GM18507 (cell line): ENCODE results near the gene PTPRA.

Source experiments
- DNase-seq: peaks from one replicate; pipeline ENCODE4 v3.0.0; 2011; ENCODE audit warnings: low read depth; ENCODE audit not compliant: insufficient read length; ENCODE audit errors: extremely low spot score
- FAIRE-seq: peaks from 2 replicates; lab custom pipeline; 2011; peaks lifted over from hg19 to GRCh38; lab: Jason Lieb, UNC

The PTPRA gene

DNA sequence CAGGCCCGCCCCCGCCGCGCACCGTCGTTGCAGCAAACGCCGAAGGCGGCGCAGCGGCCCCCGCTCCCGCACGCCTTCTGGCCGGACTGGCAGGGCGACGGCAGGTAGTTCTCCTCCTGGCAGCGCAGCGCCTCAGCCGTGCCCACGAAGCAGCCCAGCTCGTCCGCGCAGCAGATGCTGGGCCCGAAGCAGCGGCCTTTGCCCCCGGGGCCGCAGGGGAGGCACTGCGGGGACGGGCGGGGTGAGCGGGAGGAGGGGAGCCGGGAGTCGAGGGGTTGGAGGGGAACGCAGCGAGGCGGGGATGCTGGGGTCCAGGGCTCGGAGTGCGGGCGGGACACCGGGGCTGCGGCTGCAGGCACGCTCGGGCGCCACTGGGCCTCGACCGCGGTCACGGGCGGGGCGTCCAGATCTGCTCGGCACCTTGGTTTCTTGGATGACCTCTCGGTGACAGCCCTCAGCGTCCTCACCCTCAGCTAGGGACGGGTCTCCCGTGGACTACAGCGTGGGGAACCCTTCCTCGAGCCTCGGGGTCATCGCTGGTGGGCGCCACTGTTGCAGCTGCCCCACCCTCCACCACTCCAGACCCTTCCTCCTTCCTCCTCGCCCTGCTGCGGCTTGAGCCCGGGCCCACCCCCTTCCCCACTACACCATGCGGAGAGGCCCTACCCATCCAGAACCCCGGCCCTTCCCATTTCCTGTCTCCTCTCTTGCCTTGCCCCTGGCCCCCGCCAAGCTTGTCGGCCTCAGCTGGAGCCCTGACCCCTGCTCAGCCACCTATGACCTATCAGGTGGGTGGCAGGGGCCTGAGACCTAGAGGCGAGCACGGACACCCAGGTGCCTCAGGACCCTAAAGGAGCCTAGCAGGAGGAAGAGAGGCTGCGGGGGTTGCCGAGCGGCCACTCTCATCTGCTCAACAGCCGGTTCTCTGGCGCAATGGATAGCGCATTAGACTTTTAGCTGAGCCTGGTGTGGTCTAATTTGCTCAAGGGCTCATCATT is 210.0 kb downstream of the PTPRA start:
- FAIRE-seq = no peak

DNA sequence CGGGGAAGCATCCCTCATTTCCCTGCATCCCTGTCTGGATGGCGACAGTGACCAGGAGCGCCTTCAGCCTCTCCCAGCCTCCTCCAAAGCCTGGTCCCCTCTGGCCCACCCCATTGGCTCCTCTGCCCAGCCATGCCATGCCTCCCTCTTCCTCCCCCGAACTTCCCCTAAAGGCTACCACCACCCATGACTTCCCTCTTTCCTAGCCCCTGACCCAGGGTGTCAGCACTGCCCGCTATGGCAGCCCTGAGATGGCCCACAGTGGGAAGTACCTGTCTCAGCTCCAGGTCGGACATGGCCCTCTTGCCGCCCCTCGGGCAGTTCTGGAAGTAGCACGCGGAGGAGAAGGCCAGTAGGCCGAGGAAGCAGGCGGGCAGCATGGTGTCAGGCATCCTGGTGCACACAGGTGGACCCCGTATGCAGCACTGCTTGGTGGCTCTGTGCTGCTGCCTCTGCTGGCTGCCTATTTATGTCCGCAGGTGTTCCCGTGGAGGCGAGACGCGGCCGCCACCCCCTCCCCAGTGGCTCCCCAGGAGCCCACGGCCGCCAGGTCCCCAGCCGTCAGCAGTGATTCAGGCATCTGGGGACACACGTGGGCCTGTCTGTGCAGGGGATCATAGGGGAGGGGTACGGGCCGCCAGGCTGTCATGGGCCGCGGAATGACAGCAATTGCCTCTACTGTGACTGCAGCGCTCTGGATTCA is 211.2 kb downstream of the PTPRA start, which contains the start of gene AVP:
Gene AVP, minus strand, starts transcription at position 442 of the 703 bp plus-strand sequence. Its CDS starts 50 bp downstream, at position 392.
- FAIRE-seq = no peak
- no peak for DNase-seq

More for the DNA sequence above, 210.0 kb downstream of the PTPRA start:
- DNase-seq = no peak

DNA sequence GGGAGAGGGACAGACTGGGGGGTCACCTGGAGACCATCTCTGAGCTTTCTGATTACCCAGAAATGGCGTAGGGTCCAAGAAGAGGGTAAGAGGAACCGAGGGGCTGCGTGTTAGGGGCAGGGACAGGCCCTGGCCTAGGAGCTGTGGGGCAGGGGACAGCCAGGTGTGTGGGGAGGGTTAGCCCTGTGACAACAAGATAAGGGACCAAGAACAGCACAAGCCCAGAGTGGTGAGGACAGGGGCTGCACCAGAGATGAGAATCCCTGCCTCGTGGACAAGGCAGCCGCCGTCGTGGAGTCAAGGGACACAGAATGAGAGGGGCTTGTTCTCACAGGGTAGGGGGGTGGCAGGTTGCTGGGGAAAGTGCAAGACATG is 211.7 kb downstream of the PTPRA start:
- no peak for FAIRE-seq
- DNase-seq = no peak

DNA sequence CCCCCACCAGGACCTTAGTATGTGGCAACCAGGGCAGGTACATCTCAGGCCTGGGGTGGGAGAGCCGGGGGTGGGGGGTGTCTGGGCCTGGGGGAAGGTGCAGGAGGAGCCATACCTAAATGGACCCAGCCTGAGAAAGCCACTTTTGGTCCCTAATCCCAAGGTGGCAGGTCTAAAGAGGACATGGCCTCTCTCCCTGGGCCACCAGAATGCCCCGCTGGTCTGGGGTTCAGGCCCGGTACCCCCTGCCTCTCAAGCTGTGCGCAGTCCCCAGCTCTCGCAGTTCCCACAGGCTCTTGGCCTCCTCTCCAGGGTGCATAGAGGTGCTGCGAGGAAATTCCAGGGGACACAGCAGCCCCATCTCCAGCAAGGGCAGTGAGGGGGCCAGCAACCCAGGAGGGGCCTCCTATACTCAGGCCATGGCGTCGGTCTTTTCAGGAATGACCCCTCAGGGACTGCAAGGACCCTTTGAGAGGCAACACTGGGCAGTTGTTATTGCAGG is 212.3 kb downstream of the PTPRA start:
- no peak for FAIRE-seq
- DNase-seq = no peak

DNA sequence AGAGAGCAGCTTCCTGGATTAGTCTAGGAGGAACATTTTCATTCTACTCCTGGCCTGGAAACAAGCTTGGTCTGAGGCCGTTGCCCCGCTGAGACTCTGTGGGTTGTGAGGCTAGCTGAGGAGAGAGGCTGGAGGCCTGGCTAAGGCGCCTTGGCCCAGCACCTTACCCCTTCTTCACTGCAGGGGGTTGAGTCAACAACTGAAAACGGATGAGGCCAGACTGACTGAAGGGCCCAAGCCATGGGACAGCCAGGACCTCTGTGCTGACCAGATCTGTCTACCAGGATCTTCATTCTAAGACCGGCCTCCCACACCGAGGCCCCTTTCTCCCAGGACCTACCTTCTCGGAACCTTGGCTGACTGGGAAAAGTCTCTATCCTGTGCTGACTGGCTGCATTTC is 214.8 kb downstream of the PTPRA start:
- FAIRE-seq = no peak
- no peak for DNase-seq
